AG04449 (cell line): ENCODE measurements around the gene EVC2.
A peak's percentile ranks its signal among the peaks of the same experiment; 100 is the strongest.

Experiments used
- CTCF ChIA-PET: fragments of 350-600 bp; formaldehyde crosslinking; extraction: SDS; loops from one replicate; lab custom pipeline; 2021; ENCODE audit warnings: antibody characterized with exemption; lab: Yijun Ruan, JAX
- POLR2A ChIA-PET: fragments of 400-600, 350-600 bp; formaldehyde crosslinking; extraction: SDS; loops from one replicate; lab custom pipeline; 2020; ENCODE audit warnings: antibody characterized with exemption, inconsistent platforms; lab: Yijun Ruan, JAX
- DNase-seq: peaks from one replicate; pipeline ENCODE4 v3.0.0-alpha.2; 2010; ENCODE audit warnings: low read depth, low spot score
- H3K4me3 ChIP-seq: 2 replicates; pipeline ENCODE4 v1.5.1; 2011; ENCODE audit warnings: low read depth, mild to moderate bottlenecking, control low read depth, low read length
- CTCF ChIP-seq: IDR thresholded peaks from one replicate; pipeline ENCODE4 v1.5.1; 2011; ENCODE audit warnings: mild to moderate bottlenecking, moderate library complexity, low read length, control low read depth, inconsistent platforms; ENCODE audit not compliant: insufficient read depth; ENCODE audit errors: missing control alignments

Gene EVC2

GRCh38 chr4:5527211-5527610 is 181.1 kb downstream of the EVC2 start:
- no peak for TF ChIP-seq CTCF
- POLR2A ChIA-PET = no interaction called here
- no peak for DNase-seq
- CTCF ChIA-PET = no interaction called here
- H3K4me3 ChIP-seq = no peak overlapping the region

DNA sequence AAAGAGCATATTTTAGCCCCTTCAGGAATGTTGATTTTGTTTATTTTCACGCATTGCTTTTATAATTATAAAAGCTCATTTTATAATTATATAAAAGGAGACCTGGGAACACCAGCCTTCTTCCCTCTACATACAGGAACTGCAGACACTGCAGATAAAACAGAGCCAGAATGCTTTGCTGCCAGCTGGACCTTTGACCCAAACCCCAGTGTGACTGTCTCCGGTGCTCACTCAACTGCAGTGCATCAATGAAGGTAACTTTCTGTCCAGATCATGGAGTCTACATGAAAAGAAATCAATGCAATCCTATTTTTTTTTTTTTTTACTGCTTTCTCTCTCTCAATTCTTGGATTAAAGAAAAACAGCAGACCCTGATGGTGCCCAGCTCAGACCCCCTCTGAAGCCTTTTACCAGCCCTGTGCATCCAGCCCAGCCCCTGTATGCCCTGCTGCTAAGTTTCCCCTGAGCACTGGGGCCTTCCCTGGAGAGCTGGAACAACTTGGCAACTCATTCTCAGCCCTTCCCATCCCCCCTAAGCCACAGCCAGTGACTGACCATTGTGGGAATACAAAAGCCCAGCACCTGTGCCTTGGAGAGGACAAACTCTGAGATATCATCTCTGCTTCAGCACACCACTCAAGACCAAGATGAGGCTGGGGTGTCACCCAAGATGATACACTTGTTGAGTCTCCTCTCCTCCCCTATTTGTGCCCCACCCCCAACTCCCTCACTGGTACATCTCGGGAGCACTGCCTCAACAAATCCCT is 182.1 kb downstream of the EVC2 start:
- CTCF ChIA-PET = interaction anchor here (1.1 kb wide), 1 partner anchor 8 kb away, joined by 3 read pairs; no protein-coding TSS in a partner anchor
- POLR2A ChIA-PET = no interaction called here
- H3K4me3 ChIP-seq = no peak overlapping the region
- TF ChIP-seq CTCF = no peak
- DNase-seq = no peak

DNA sequence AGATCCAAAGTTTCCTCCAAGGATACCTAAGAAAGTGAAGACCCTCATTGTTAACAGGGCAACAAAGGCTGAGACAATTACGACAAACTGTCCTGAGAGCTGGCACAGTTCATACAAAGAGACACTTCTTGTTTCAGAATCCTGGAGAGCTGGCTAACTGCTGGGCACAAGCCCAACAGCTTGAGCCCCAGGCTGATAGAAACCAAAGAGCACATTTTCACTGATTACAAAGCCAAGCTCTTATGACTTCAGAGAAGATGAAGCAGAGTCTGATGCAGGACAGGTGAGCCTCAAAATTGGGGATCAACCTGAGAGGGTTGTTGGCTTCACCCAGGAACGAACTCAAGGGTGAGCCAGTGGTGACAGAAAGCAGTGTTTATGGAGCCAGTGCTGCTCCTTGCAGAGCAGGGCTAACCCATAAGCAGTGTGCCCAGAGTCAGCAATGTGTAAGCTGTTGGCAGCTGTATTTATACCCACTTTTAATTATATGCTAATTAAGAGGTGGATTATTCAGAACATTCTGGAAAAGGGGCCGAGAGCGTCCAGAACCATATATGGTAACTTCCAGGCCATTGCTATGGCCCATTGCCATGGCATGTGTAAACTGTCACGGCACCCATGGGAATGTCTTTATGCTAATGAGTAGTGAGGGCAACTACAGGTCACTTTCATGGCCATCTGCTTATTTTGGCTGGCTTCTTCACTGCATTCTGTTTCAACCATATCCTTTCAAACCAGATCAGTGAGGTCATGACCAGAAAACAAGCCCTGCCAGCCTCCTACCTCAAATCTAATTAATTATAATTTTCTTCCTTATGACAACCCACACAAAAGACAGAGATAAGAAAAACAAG is 183.7 kb downstream of the EVC2 start:
- CTCF ChIA-PET = no interaction called here
- TF ChIP-seq CTCF = no peak
- peak; percentile 33 for DNase-seq
- POLR2A ChIA-PET = no interaction called here
- no peak overlapping the region for H3K4me3 ChIP-seq

- no peak overlapping the region for H3K4me3 ChIP-seq
- POLR2A ChIA-PET = no interaction called here
- TF ChIP-seq CTCF = no peak
- no peak for DNase-seq
- CTCF ChIA-PET = no interaction called here
Measured at GRCh38 chr4:5517372-5517771, 191.0 kb downstream of the EVC2 start.

DNA sequence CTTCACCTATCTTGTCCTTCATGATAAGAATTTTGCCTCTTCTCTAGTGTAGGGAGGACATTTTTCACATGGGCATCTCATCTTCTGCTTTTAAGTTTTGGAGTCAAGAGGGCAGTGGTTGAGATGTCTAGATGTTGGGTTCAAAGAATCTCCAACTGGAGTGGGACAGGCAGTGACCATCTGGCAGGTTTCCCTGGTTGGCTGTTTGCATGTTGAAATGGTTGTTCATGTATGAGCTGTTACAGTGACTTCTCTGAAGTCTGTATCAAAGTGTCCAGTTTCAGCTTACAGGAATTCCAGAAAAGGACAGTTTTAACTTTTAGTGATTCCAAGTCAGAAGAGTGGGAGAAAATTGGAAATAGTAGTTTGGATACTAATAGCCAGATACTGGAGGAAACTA is 192.7 kb downstream of the EVC2 start:
- ChIA-PET CTCF (no interaction called here), POLR2A (no interaction called here)
- DNase-seq = no peak

More for the DNA sequence above, 192.7 kb downstream of the EVC2 start:
- H3K4me3 ChIP-seq = no peak overlapping the region
- TF ChIP-seq CTCF = no peak
